Cardiac fibroblast (primary cell): ENCODE data around the gene CNTNAP2.

Experiments
- DNase-seq, 2 donors: peaks; one replicate each; pipeline versions ENCODE4 v3.0.0 to v3.0.0-alpha.2; 2010; ENCODE audit warnings: low read depth in 2 of 2
- H3K4me3 ChIP-seq, 2 donors: replicated peaks in 1 of 2; 1 replicate in 1 of 2; 2 replicates in 1 of 2; pipeline ENCODE4 v1.5.1; 2011; ENCODE audit warnings: low read depth in 2 of 2, low read length in 2 of 2, mild to moderate bottlenecking in 2 of 2, moderate library complexity in 1 of 2
- CTCF ChIP-seq: IDR thresholded peaks from one replicate; pipeline ENCODE4 v1.5.1; 2011; ENCODE audit warnings: low read depth, mild to moderate bottlenecking, low read length, inconsistent platforms

CNTNAP2 gene

GRCh38 chr7:146296028-146296427, 179.4 kb downstream of the CNTNAP2 start:
- TF ChIP-seq CTCF, result no peak
- no peak overlapping the region for H3K4me3 ChIP-seq
- no peak for DNase-seq

- H3K4me3 ChIP-seq, result no peak overlapping the region
Observed at GRCh38 chr7:146314962-146315361, 198.4 kb downstream of the CNTNAP2 start.

GRCh38 chr7:146319629-146320028, 203.0 kb downstream of the CNTNAP2 start:
- no peak overlapping the region for H3K4me3 ChIP-seq
- no peak for DNase-seq
- TF ChIP-seq CTCF, result no peak

More at GRCh38 chr7:146314962-146315361, 198.4 kb downstream of the CNTNAP2 start:
- no peak for DNase-seq
- TF ChIP-seq CTCF, result no peak

- TF ChIP-seq CTCF, result no peak
- no peak for DNase-seq
- H3K4me3 ChIP-seq, result no peak overlapping the region
Observed at GRCh38 chr7:146321301-146321700, 204.7 kb downstream of the CNTNAP2 start.

GRCh38 chr7:146331369-146331768, 214.8 kb downstream of the CNTNAP2 start:
- no peak for DNase-seq
- H3K4me3 ChIP-seq, result no peak overlapping the region

GRCh38 chr7:146345251-146345650, 228.7 kb downstream of the CNTNAP2 start:
- TF ChIP-seq CTCF, result no peak
- no peak overlapping the region for H3K4me3 ChIP-seq
- no peak for DNase-seq

More at GRCh38 chr7:146331369-146331768, 214.8 kb downstream of the CNTNAP2 start:
- TF ChIP-seq CTCF, result no peak

- no peak for TF ChIP-seq CTCF
- no peak for DNase-seq
- no peak overlapping the region for H3K4me3 ChIP-seq
Observed at GRCh38 chr7:146346096-146346495, 229.5 kb downstream of the CNTNAP2 start.
